Epidermal melanocyte (primary cell): Measurements from ENCODE around the gene MPV17L.
"Not testable (repeated sequence)": the region's sequence is repeated elsewhere in the genome, so short reads cannot be mapped to it uniquely, and the experiment has no call there.

ENCODE experiments used
- DNase-seq: peaks from one replicate; pipeline ENCODE4 v3.0.0; 2011; ENCODE audit warnings: low spot score; ENCODE audit not compliant: insufficient read length

Gene MPV17L

DNA sequence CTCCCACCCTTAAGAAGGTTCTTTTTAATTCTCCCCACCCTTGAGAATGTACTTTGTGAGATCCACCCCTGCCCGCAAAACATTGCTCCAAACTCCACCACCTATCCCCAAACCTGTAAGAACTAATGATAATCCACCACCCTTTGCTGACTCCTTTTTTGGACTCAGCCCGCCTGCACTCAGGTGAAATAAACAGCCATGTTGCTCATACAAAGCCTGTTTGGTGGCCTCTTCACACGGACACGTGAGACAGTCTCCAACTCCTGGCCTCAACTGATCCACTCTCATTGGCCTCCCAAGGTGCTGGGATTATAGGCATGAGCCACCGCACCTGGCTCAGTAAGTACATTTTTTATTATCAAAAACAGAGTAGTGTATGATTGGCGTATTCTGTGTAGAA is 13.9 kb downstream of the MPV17L start:
- DNase-seq: not testable (repeated sequence)

DNA sequence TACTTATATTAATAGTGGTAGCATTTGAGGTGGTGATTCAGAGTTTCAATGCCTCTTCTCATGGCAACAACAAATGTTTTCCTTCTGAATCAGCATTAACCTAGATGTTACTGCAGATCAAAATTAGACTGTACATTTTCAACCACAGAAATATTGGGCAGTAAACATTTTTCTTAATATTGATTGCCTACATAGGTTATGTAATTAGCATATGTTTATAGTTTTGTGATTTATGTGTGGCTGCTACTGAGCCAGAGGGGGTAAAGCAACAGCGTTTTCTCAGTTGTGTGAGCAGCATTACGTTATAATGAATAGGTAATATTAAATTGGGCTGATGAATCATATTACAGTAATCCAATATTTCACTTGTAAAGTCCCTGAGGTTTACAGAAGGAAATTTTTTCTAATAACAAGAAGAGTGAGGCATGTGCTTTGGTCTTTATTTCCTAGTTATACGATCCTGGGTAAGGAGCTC is 20.0 kb downstream of the MPV17L start:
- DNase-seq: no peak

DNA sequence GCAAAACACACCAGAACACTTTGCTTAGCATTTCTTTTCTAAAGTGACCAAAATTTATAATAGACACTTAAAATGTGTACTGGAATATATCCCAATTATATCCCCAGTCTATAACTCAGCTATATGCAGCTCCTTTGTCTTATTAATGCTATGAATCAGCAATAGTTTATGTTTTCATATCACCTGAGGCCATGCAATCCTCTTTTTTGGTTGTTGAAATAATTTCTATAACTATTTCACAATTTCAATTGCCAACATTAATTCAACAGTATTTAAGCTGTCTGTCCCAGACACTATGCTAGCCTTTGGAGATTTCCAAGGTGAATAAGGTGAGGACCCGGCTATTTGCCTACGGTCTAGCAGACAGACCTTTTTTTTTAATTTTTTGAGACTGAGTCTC is 21.6 kb downstream of the MPV17L start:
- no peak for DNase-seq

DNA sequence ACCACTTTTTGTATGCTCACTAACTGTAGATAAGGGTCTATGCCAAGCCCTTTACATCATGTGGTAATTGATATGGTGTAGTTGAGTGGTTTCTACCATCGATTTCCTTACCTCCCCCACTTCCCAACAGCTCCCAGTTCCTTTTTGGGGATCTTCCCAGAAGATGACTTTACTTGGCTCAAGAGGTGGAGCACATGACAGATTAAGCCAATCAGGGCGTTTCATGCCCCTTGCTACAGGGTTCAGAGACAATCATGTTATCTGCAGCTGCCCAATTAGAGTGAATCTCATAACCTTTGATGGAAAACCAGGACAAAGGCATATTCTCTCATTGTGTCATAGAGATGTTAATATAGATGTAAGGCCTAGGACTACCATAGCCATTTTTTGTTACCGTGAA is 22.7 kb downstream of the MPV17L start:
- no peak for DNase-seq

DNA sequence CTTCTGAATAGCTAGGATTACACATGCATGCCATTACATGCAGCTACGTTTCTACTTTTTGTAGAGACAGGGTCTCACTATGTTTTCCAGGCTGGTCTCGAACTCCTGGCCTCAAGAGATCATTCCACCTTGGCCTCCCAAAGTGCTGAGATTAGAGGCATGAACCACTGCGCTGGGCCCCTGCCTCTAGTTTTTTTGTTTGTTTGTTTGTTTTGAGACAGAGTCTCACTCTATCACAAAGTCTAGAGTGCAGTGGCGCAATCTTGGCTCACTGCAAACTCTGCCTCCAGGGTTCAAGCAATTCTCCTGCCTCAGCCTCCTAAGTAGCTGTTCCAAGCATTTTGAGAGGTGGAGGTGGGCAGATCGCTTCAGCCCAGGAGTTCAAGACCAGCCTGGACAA is 26.1 kb downstream of the MPV17L start:
- DNase-seq: not testable (repeated sequence)

DNA sequence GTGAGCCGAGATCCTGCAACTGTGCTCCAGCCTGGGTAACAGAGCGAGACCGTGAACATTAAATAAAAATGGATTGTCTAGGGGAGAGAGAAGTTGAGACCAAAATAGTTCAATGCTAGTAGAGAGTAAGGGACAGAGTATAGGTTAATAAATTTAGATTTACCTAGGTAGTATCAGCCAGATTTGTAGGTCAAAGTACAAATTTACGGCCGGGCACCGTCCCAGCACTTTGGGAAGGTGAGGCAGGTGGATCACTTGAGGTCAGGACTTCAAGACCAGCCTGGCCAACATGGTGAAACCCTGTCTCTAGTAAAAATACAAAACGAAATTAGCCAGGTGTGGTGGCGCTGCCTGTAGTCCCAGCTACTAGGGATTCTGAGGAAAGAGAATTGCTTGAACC is 26.7 kb downstream of the MPV17L start:
- DNase-seq: no peak

DNA sequence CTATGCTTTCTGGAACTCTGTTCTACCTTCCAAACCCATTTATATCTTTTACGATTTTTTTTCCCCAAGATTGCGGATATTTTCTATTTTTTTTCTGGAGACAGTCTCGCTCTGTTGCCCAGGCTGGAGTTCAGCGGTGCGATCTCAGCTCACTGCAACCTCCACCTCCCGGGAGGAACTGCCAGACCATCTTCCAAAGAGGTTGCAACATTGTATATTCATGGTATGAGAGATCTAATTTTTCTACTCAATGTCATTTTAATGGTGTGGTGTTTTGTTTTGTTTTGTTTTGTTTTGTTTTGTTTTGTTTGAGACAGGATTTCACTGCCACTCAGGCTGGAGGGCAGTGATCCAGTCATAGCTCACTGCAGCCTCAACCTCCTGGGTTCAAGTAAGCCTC is 30.3 kb downstream of the MPV17L start:
- no peak for DNase-seq

DNA sequence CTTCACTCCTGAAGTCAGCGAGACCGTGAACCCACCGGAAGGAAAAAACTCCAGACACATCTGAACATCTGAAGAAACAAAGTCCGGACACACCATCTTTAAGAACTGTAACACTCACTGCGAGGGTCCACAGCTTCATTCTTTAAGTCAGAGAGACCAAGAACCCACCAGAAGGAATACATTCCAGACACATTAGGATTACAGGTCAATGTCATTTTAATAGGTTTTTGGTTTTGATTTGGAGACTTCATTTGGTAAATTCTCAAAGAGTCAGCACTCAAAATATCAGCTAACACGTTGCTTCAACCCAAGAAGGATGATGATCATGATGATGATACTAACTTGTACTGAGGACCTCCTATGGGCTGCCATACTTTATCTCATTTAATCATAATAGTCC is 31.2 kb downstream of the MPV17L start:
- no peak for DNase-seq

DNA sequence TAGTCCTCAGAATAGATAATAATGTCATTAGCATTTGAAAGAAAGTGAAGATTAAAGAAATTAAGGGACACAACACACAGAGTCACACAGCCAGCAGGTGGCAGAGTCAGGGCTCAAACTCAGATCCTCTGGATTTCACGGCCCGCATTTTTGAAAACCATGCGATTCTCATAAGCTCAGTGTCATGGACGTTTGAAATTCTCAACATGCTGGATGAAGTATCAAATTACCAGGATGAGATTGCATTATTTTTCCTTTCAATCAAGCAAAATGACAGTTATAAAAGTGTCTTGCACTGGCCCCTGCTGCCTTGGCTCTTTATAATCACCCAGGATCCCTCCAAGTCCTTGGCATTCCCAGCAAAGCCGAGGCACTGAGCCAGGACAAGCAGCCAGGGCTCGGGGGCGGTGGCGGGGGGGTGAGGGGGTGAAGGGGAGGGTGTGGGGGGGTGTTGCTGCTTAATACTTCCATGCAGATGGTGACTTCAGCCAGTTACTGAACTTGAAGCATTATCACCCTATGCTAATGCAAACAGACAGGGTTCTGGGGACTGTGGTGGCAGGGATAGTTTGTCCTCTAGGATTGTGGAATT is 32.2 kb downstream of the MPV17L start:
- DNase-seq: peak; percentile 75

DNA sequence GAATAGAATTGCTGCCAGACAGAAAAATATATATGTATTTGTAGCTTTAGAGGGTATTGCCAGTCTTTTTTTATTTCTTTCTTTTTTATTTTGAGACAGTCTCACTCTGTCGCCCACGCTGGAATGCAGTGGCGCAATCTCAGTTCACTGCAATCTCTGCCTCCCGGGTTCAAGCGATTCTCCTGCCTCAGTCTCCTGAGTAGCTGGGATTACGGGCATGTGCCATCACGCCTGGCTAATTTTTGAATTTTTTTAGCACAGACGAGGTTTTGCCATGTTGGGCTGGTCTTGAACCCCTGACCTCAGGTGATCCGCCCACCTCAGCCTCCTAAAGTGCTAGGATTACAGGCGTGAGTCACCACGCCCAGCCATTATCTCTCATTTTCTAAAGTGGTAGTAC is 35.3 kb downstream of the MPV17L start:
- not testable (repeated sequence) for DNase-seq

DNA sequence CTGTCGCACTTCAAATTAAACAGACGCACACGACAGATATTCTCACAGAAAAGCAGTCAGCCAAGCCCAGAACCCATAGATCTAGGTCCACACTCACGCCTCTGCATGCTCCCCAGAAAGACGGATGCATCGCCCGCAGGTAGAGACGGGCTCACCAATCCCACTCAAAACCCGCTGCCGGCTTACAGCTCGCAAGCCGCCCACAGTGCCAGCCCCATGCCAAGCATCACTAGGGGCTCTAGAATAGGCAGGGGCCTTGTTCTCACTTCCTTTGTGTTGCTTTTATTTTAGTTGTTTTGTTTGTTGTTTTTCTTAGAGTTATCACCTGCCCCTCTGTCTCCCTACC is 38.5 kb downstream of the MPV17L start:
- DNase-seq: no peak

DNA sequence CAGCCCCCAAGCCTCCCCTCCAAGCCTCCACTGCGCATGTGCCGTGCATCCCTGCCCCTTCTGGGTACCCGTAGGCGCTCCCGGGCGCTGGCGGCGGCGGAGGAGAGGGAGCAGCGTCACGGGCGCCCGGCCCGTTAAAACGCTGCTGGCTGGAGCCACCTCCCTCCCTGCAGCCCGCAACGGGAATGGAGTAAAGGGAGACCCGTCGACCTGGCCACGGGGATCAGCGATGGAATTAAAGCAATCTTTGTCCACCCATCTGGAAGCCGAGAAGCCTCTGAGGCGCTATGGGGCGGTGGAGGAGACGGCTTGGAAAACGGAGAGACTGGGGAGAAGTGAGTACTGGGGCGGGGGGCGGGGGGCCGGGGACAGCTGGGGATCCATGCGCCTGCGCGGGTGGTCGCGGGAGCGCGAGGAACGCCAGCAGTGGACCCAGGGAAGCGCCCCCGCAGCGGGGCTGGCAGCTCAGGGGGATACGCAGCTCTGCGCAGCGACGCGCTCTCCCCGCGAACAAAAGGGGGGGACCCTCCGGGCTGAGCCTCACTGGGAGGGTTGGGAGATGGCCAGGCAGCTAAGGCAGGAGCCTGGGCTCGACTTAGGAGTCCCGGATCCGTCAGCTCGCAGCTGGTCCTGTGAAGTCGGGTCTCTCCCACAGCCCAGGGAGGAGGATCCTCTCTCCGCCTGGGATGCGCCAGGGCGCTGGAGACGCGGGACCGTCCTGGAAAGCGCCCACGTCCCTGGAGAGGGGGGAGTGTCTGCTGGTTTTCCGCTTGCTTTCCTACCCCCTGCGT is 39.1 kb downstream of the MPV17L start, which contains the start of gene BMERB1:
BMERB1 (plus strand) TSS at position 164 of the 791 bp plus-strand sequence; CDS start at position 230, 66 bp downstream.
- peak; percentile 83 for DNase-seq

DNA sequence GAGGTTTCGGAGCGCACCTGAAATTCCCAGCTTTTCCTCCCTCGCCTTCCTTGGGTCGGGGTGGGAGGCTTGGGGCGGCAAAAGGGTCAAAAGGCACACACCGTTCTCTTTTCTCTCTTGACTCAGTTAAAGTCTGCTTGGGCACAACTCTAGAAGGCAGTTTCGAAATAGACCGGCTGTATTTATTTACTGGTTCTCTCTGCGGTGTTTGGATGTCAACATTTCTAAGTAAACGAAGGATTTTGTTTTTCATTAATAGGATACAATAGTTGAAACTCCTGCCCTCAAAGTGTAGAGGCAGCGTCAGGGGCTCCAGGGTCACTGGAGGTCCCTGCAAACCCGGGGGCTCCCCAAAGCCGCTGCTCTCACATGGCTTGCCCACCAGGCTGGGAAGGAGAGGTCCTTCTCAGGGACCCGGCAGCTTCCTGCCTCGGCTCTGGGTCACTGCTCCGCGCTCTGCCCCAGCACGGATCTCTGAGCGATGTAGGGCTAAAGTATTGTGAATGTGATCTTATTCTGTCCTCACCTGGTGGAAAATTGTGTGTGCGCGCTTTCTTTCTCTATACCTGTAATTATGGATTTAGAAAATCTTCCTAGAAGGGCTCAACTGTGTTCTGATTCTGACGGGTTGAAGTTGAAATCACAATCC is 39.8 kb downstream of the MPV17L start:
- no peak for DNase-seq

DNA sequence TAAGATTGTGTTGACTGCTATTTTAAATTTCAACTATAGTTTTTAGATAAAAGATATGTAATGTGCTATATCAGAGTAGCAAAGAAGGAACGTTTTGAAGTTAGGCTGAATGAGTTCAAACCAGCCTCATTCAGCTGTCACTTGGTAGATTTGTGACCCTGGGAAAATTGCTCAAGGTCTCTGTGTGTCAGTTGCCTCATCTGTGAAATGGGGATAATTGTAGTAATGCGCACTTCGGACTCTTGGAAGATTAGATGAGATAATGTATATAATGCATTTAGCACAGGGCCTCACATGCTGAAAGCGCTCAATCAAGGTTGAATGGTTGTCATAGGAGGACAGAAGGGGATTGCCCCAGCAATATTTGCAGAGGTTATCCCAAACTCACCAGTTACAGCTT is 43.5 kb downstream of the MPV17L start:
- no peak for DNase-seq

DNA sequence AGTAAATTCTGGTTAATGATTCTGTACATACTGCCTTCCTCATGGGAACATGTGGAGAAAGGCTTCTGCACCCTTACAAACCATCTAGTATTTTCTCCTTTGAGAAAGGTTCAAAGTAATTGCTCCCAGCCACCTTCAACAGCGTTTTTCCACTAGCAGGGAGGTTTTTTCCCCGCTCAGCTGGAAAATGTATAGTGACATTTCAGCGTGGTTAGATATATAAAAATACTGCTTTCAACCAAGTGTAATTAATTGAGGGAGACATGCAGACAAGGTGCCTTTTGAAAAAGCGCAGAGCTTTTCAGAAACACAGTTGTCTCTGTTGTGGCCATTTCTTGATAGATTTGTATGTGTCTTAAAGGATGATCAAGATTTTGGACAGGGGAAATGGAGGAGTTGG is 44.0 kb downstream of the MPV17L start:
- no peak for DNase-seq

DNA sequence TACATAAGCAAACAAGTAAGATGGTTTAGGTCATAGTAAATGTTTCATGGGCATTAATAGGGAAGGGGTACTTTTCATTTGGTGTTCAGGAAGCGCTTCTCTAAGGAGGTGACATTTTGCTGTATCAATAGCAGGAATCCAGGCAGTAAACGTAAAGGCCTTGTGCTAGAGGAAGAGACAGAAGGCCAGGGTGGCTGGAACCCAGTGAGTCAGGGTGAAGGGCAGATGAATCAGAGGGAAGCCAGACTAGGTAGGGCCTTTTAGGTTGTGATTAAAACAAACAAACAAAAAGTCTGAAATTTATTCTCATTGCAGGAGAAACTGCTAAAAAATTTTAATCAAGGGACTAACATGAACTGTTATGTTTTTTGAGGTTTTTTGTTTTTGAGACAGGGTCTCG is 45.3 kb downstream of the MPV17L start:
- DNase-seq: no peak

DNA sequence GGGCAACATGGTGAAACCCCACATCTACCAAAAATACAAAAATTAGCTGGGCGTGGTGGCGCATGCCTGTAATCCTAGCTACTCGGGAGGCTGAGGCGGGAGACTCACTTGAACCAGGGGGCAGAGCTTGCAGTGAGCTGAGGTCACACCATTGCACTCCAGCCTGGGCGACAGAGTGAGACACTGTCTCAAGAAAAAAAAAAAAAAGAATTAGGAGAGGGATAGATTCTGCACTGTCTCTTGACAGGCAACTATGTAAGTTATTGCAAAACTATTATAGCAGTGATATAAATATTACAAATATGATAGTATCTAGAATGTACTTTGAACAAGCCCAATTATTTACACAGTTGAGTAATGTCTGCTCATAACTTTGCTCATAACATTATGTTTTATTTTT is 46.6 kb downstream of the MPV17L start:
- not testable (repeated sequence) for DNase-seq

DNA sequence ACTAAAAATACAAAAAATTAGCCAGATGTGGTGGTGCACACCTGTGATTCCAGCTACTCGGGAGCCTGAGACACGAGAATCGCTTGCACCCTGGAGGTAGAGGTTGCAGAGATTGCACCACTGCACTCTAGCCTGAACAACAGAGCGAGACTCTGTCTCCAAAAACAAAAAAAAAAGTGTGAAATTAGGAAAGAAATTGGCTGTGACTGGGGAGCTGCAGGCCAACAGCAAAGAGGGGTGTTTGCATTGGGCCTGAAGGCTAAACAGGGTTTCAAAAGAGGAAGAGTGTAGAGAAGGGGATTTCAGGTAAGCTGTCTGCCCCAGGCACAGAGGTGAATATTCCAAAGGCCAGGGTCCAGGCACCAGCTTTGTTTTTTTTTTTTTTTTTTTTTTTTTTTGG is 48.2 kb downstream of the MPV17L start:
- DNase-seq: no peak

DNA sequence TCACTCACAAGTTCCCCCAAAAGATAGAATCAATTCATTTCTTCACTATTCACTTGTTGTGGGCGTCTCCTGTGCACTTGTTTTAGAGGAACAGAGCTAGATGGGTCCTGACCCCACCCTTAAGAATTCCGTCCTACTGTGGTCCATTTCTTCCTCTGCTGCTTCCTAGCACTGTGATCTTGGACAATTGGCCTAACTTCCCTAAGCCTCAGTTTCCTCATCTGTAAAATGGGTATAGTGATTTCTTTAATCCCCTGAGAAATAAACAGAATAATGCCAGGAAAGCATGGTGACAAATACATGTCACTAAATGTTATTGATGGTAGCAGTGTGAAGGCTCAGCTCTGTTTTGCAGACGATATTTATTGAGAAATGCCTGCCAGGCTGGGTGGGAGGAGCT is 48.7 kb downstream of the MPV17L start:
- DNase-seq: no peak

DNA sequence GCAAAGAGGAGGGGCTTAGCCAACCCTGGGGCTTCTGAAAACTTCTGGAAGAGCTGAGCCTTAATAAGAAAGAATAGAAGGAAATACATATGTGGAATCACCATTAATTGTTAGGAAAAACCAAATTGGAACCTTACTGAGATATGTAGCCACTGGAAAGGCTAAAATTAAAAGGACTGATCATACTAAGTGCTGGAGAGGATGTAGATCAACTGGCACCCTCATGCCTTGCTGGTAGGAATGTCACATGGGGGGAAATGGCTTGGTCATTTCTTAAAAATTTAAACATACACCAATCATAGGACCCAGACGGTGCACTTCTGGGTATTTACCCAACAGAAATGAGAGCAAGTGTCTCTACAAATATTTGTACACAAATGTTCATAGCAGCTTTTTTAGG is 49.9 kb downstream of the MPV17L start:
- DNase-seq: no peak

DNA sequence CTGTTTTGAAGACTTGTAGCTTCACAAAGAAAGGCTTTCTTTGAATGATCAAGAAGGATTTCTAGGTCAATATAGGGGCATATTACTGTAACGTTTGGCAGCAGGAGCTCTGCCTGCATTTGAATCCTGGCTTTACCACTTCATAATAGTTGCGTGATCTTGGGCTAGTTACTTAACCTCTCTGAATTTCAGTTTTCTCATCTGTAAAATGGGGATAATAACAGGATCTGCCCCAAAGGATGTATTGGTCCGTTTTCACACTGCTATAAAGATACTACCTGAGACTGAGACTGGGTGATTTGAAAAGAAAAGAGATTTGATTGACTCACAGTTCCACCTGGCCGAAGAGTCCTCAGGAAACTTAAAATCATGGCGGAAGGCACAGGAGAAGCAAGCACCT is 51.3 kb downstream of the MPV17L start:
- DNase-seq: no peak

DNA sequence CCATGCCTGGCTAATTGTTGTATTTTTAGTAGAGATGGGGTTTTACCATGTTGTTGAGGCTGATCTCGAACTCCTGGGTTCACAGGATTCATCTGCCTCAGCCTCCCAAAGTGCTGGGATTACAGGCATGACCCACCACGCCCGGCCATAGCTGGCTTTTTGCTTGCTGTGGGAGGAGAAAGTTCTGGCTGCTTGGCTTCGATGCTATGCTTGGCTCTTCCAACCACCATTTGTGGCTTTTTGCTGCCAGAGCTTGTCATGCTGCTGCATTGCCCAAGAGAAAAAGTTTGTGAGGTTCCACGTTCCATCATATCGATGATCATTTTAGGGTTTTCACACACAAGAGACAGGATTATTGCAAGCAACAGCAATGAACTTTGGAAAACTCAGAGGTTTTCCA is 55.1 kb downstream of the MPV17L start:
- no peak for DNase-seq
